ENCODE measurements around the gene ROPN1B.
"Not testable (repeated sequence)": the region's sequence is repeated elsewhere in the genome, so short reads cannot be mapped to it uniquely, and the experiment has no call there.

DNA sequence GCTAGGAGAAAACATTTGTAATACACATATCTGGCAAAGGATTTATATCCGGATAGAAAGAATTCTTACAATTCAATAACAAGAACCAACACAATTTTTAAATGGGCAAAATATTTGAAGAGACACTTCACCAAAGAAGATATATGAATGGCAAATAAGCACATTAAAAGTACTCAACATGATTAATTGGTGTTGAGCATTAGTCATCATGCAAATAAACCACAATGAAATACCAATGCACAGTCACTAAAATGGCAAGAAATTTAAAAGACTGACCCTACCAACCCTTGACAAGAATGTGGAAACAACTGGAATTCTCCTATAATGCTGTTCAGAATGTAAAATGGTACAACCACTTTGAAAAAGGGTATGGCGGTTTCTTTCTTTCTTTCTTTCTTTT lies 21.2 kb upstream of the ROPN1B start:
- TF ChIP-seq, protein P1, sequence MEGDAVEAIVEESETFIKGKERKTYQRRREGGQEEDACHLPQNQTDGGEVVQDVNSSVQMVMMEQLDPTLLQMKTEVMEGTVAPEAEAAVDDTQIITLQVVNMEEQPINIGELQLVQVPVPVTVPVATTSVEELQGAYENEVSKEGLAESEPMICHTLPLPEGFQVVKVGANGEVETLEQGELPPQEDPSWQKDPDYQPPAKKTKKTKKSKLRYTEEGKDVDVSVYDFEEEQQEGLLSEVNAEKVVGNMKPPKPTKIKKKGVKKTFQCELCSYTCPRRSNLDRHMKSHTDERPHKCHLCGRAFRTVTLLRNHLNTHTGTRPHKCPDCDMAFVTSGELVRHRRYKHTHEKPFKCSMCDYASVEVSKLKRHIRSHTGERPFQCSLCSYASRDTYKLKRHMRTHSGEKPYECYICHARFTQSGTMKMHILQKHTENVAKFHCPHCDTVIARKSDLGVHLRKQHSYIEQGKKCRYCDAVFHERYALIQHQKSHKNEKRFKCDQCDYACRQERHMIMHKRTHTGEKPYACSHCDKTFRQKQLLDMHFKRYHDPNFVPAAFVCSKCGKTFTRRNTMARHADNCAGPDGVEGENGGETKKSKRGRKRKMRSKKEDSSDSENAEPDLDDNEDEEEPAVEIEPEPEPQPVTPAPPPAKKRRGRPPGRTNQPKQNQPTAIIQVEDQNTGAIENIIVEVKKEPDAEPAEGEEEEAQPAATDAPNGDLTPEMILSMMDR (IDR thresholded peaks at IDR 0.05 in 8 of 11, conservative IDR thresholded peaks at IDR 0.05 in 3 of 11) = not testable (repeated sequence)
- TF ChIP-seq POLR2AphosphoS5, POLR2A (IDR thresholded peaks at IDR 0.05): not testable (repeated sequence)
